Peyer's patch (tissue), 4 donors: ENCODE data around the gene RYR1.

Source experiments
- CTCF ChIP-seq, 6 experiments: fragments of 450-650 bp in 4 of 6; fragments of 200-600 bp in 2 of 6; sonication (generic) in 1 of 6; IDR thresholded peaks; one replicate each; pipeline ENCODE4 v1.5.1; 2017 to 2019; ENCODE audit warnings: antibody characterized with exemption in 6 of 6, mild to moderate bottlenecking in 3 of 6, moderate library complexity in 1 of 6
- POLR2A ChIP-seq, 2 donors: fragments of 450-650 bp; IDR thresholded peaks; one replicate each; pipeline ENCODE4 v1.5.1; 2017; ENCODE audit warnings: antibody characterized with exemption in 2 of 2, mild to moderate bottlenecking in 2 of 2, moderate library complexity in 2 of 2

- TF ChIP-seq CTCF (IDR thresholded peaks at IDR 0.05) (no peak), POLR2A (IDR thresholded peaks at IDR 0.05) (no peak)
These were observed 39.0 kb upstream of the RYR1 start for GRCh38 chr19:38394488-38394887.
